Right lobe of liver (tissue), 4 donors: Measurements from ENCODE around the gene CYGB.

ENCODE experiments used
- CTCF ChIP-seq, 4 donors: fragments of 200-600 bp in 3 of 4; fragments of 450-650 bp in 1 of 4; IDR thresholded peaks; one replicate each; pipeline versions ENCODE4 v1.5.1 to v1.8.0; 2016 to 2022; ENCODE audit warnings: antibody characterized with exemption in 4 of 4, mild to moderate bottlenecking in 2 of 4
- POLR2A ChIP-seq: fragments of 450-650 bp; IDR thresholded peaks from one replicate; pipeline ENCODE4 v1.6.1; 2017; ENCODE audit warnings: antibody characterized with exemption, mild to moderate bottlenecking
- donor health status: DM: no; HTN: no; CAD: no.
- donor health status: DM: no; HTN: no; CAD: no.
- donor health status: DM: no; HTN: yes; CAD: no.

- no peak for TF ChIP-seq CTCF (IDR thresholded peaks at IDR 0.05)
- no peak for TF ChIP-seq POLR2A
Measured at GRCh38 chr17:76570457-76570856, 32.9 kb upstream of the CYGB start.
